Activated CD4-positive, alpha-beta T cell treated with anti-CD3 and anti-CD28 coated beads, Interleukin-2, amount 50 U/mL, for 16 hours (primary cell): ENCODE measurements around the gene DHRS7B.

Experiments
- DNase-seq: peaks from one replicate; pipeline ENCODE4 v3.0.0-alpha.2; 2020

The DHRS7B gene

GRCh38 chr17:21161498-21162393, 35.0 kb downstream of the DHRS7B start:
- no peak for DNase-seq

GRCh38 chr17:21162394-21162775, 35.6 kb downstream of the DHRS7B start:
- no peak for DNase-seq

GRCh38 chr17:21163101-21163500, 36.3 kb downstream of the DHRS7B start:
- DNase-seq, result no peak

DNA sequence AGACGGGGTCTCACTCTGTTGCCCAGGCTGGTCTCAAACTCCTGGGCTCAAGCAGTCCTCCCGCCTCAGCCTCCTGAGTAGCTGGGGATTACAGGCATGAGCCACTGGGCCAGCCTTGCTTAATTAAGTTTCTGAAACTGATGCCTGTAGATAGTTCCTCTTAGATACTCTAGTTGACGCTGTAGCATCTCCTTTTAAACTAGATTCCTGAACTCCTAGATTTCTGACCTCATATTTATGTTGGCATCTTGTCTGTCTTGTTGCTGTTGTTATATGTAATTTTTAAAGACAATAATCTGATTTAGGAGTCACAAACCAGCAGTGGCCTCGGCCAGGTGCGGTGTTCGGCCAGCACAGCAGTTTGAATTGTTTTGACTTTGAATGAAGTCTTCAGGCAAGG, 37.5 kb downstream of the DHRS7B start:
- no peak for DNase-seq

- no peak for DNase-seq
Measured at GRCh38 chr17:21164620-21165019, 37.9 kb downstream of the DHRS7B start.

GRCh38 chr17:21165922-21166594, 39.3 kb downstream of the DHRS7B start:
- no peak for DNase-seq

DNA sequence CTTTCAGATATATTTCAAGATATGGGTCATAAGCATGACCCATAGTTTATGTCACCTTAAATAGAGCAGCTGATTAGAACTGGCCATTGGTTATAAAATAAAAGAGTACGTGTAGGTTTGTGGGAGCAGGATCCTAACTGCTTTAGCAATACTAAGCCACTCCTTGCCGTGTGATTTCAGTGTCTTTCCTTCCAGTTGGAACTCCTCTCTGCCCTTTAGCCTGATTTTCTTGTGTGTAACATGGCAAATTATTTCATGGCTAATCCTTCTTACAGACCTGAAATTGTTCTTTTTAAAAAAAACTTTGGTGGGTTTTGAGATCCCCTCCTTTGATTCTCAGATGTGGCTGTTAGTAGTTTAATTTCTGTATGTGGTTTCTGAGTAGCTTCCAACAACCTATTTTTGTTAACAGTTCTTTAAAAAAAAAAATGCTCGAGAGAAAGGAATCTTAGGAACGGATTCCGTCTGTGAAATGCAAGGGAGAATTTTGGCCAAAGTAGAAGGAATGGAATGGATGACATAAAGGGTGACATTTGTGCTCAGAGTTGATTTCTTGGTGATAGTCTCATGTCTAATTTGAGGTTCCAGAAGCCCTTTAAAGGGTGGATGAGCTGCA, 39.9 kb downstream of the DHRS7B start:
- DNase-seq, result no peak

DNA sequence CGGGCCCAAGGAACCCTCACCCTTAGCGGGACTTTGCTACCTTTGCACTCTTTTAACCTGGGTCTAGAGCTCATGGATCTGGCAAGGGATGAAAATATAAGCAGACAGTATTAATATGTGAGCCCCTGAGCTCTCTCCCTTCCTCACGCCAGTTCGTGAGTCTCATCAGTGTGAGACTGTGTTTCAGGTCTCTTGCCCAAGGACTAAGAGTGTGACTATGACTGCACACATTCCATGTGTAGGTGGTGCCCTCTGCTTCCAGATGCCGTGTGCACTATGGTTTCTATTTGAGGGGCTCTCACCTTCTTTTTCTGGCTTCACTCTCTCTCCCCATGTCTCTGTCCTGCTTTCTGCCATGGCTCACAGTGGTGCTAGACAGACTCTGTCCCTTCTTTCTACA, 40.5 kb downstream of the DHRS7B start:
- DNase-seq, result no peak

DNA sequence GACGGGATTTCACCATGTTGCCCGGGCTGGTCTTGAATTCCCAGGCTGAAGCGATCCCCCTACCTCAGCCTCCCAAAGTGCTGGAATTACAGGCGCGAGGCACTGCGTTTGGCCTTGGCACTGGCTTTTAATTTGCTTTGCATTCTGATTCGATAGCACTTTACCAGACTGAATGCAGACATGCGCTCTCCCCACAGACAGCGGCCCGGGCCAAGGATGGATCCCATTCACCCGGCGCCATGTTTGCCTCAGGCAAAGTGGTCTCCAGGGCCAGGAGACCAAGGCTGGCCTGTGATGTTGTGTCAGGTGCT, 41.7 kb downstream of the DHRS7B start:
- no peak for DNase-seq

DNA sequence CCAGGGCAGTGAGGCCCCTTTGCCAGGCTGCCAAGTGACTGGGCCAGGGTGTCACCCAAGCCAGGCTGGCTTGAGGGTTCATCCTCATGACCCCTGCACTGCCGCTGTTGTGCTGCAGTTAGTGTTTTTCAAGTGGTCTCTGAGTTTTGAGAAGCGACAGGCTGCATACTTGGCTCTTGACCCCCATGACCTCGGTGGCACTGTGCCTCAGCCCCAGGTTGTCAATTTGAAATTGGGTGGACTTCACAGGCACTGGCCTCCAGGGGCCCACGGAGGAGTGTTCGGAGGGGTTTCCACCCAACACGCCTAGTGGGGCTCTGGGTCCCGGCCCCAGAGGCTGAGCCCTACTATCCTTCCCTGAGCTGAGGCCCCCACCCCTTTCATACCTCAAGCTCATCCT, 42.7 kb downstream of the DHRS7B start:
- no peak for DNase-seq

DNA sequence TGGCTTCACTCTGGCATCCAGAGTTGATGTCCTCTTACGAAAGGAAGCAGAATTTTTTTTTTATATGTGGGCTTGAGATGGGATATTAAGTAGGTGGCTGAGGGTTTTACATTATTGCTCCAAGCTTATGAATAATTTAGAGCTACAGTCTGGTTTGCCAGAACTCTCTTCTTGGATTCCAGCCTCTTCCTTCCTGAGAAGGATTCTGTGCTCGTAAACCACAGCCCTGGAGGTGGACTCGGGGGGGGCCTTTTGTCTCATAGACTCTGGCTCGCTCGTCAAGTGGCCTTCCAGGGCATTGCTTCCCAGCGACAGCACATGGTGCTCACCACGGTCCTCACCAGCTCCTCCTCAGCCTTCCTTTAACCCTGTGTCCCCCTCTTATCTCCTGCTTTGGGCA, 44.0 kb downstream of the DHRS7B start:
- DNase-seq, result no peak

- peak; percentile 25 for DNase-seq
Measured at GRCh38 chr17:21171309-21171922, 44.7 kb downstream of the DHRS7B start.

DNA sequence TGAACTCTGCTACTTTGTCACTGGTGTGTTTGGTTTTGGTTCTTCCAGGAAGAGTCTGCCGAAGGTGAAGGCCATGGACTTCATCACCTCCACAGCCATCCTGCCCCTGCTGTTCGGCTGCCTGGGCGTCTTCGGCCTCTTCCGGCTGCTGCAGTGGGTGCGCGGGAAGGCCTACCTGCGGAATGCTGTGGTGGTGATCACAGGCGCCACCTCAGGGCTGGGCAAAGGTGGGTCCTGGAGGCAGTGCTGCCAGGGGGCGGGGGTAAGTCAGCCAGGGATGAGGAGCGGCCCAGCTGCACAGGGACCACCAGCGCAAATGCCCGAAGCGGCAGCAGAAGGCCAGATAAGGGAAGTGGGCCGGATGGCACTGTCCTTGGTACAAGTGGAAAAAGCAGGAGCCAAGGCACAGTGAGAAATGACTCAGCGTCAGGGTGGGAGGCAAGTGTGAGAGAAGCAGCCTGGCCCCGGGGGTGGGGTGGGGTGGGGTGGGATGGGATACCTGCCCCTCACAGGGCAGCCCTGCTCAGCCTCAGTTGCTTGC, 45.3 kb downstream of the DHRS7B start:
- no peak for DNase-seq

GRCh38 chr17:21172846-21173245, 46.1 kb downstream of the DHRS7B start:
- DNase-seq, result no peak

DNA sequence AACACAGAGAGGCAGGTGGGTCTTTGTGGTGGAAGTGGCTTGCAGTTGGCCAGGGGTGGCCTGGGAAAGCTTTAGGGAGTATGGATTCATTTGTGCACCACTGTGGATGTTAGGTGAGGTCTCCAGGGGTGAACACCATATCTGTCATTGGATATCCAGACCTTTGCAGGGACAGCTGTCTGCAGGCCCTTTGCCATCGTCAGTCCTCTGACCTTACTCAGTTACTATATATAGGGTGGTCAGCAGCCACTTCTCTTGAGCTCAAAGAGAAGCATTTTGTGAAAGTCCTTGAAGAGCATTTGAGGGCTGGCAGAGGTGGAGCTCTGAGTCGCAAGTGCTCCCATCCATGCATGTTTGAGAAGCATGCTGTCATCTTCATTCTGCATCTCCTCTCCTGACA, 46.8 kb downstream of the DHRS7B start:
- DNase-seq, result no peak

GRCh38 chr17:21174186-21174585, 47.4 kb downstream of the DHRS7B start:
- DNase-seq, result no peak

DNA sequence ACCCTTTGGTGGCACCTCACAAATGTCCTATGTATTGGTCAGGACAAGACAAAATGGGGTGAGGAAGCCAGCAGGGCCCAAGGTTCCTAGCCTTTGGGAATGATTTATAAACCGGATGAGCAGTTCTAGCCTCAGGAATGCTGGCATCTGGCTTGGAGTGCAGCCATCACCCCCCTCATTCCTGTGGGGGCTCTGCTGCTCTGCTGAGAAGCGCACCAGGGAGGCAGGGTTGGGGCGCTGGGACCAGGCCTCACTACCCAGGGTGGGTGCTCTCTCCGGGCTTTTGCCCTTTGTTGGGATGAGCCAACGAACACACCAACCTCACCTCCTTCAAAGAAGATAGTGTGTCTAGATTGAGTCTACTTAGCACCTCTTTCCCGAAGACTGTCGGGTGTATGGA, 47.9 kb downstream of the DHRS7B start:
- DNase-seq, result no peak

DNA sequence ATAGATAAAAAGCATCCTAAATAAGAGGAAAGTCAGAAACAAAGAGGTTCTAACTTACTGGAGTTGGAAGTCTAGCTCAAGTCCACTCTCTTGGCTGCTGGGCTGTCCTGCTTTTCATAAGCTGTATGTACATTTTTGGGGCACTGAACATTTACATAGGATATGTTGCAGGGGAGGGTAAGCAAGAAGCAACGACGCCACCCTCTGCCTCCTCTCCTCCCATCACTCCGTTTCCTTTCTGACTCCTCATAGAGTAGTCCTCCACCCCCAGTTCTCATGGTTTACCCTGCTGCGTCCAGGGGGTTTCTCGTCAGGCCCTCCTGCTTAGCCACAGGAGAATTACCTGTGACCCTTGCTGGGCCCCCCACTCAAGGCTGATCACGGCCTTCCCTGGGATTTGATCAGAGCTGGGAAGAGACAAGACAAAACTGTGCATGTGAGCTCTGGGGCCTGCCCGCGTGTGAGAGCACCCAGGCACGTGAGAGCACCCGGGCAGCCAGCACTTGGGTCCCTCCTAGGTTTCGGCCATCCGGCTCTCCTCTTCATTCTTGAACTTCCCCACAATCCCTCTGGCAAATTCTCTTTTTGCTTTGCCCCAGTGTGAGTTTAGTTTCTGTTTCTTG, 50.1 kb downstream of the DHRS7B start:
- DNase-seq, result no peak

GRCh38 chr17:21177401-21177800, 50.6 kb downstream of the DHRS7B start:
- no peak for DNase-seq

DNA sequence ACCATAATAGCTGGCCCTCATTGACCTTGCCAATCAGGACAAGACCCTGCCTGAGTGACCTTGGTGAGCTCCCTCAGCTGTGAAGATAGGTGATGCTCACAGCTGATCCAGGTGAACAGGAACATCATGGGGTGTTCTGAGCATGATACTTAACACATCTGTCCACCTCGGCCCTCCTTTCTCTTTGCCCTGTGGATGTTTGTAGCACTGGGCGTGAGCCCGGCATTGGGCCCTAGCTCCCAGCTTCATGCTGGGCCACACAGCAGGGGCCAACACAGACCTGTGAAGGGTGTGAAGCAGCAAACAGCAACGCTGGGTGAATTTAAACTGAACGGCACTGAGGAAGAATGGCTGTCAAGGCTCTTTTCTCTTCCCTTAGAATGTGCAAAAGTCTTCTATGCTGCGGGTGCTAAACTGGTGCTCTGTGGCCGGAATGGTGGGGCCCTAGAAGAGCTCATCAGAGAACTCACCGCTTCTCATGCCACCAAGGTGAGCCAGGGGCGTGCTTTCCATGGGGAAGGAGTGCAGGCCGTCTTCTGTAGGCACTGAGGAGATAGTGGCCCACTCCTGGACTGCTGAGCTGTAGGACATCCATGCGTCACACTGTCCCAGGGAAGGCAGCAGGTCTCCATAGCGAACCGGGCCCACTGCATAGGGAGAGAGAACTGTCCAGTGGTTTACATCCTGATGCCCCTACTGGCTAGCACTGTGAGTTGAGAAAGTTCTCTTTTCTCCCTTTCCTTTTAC, 51.3 kb downstream of the DHRS7B start:
- no peak for DNase-seq

DNA sequence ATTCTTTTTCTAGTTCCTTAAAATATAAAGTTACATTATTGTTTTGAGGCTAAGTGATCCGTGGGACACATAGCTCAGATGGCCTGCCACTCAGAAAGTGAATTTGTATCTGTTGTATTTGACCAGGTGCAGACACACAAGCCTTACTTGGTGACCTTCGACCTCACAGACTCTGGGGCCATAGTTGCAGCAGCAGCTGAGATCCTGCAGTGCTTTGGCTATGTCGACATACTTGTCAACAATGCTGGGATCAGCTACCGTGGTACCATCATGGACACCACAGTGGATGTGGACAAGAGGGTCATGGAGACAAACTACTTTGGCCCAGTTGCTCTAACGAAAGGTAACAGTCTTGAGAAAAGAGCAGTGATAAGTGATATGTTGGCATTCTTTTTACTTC, 56.7 kb downstream of the DHRS7B start:
- DNase-seq, result no peak

DNA sequence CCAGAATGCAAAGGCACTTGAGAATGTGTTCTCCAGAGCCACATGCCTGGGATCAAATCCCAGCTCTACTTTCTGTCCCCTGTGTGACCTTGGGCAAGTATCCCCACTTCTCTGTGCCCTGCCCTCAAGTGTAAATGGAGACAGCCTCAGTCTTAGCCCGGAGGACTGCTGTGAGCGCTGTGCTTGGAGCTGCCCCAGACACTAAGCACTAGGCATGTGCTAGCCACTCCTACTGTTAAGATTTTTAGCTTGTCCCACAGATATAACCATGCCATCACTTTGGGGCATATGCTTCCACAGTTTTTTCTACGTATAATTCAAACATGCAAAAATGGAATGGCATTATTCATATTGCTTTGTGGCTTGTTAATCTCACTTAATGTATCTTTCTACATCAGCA, 57.8 kb downstream of the DHRS7B start:
- DNase-seq, result no peak
